GM19328 (cell line): ENCODE measurements around the gene RBM26.
A peak's percentile ranks its signal among the peaks of the same experiment; 100 is the strongest.

Source experiments
- ATAC-seq: cut with Tn5 transposase; IDR thresholded peaks from one replicate; pipeline ENCODE4 v1.9.1; 2021; ENCODE audit warnings: mild to moderate bottlenecking, moderate library complexity; ENCODE audit not compliant: unreplicated experiment

Gene RBM26

DNA sequence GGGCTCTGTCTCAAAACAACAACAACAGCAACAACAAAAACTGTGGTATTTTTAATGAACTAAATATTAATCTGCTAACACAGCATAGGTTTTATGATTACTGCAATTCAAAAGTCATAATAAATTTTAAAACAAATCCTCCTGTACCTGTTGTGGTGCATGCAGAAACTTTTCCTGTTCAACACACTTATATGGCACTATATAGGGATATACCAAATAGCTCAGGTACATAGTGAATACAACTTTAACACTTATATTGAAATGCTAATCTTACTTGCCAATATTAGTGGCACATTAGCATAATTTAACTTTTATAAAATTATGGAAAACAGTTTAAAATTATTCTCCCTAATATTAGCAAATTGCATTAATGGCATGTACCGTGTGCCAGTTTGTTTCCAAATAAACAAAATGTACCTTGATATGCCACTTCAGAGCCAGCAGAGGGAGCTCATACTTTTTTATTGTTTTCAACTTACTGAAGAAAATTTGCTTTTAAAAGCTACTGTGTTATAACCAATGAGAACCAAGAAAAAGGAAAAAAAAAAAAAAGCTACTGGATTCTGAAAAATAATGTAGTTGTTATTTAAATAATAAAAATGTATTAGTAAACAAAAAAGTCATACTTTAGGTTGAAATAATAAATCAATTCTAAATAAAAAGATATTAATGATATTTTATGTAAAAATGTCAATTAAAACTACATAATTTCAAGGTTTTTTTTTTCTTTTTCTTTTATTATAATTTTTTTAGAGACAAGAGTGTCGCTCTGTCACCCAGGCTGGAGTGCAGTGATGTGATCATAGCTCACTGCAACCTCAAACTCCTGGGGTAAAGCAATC, 18.0 kb upstream of the RBM26 start:
- no peak for ATAC-seq

DNA sequence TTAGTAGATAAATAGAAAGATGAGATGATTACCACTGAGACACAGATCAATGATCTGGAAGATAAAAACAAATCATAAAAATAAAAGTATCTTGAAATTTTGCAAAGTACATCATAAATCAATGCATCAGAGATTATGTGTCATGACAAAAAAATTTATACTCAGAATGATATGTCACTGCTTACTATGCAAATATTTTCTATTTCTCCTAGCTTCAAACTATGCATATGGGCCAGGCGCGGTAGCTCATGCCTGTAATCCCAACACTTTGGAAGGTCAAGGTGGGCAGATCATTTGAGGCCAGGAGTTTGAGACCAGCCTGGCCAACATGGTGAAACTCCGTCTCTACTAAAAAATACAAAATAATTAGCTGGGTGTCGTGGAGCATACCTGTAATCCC, 17.3 kb upstream of the RBM26 start:
- ATAC-seq, result no peak

GRCh38 chr13:79419365-79419764, 13.3 kb upstream of the RBM26 start:
- ATAC-seq, result no peak

- no peak for ATAC-seq
Observed at GRCh38 chr13:79417741-79418140, 11.7 kb upstream of the RBM26 start.

- no peak for ATAC-seq
Observed at GRCh38 chr13:79413521-79413920, 7.5 kb upstream of the RBM26 start.

DNA sequence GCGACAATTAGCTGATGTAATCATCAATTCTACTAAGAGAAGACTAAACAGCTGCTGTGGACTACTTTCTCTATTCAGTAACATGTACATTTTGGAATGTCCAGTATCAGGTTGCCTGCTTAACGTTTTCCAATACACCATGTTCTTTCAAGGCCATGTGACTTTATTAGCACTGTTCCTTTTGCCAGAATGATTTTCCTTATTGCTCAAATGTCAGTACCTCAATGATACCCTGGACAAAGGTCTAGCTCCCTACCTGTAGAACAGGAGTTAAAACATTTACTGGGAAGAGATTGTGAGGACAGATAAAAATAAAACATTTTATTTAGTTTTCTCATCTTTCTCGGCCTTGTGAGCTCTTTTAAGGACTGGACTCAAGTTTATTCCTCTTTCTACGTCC, 3.8 kb upstream of the RBM26 start:
- no peak for ATAC-seq

DNA sequence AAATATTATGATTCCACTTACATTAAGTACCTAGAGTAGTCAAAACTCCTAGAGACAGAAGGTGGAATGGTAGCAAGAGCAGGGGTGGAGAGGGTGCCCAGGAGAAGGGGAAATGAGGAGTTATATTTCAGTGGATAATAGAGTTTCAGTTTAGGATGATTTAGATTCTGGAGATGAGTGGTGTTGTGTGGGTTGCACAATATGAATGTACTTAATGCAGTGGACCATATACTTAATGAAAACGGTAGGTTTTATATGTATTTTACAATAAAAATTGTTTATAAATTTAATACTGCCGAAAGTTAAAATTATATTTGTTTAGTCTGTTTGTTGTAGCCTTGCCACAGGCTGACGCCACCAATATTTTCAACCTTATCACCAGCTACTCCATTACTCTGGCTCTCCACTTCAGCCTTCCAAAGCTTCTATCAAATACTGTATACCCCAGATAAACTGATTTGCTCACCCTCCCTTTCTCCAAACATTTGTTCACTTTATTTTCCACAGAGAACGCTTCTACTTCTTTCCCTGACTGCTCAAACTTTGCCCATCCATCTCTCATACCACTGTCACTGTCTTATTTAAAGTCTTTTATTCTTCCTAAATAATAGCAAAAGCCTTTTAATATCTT, 1.4 kb upstream of the RBM26 start:
- no peak for ATAC-seq

GRCh38 chr13:79406597-79406908, 498 bp upstream of the RBM26 start:
- peak; percentile 25 for ATAC-seq

DNA sequence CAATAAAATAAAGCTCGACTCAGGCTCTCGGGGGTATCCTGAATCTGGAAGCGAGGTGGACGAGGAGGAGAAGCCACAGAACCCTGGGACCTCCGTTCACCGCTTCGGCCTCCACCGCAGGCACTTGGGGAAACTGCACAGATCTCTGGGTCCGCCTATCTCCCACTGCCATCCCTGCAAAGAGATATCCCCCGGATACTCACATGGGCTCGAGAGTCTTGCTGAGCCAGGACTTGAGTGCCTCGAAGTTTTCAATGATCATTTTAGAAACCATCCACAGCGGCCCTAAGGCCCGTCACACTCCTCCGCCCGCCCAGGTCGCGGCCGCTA, 589 bp downstream of the RBM26 start:
- ATAC-seq, result peak; percentile 35

DNA sequence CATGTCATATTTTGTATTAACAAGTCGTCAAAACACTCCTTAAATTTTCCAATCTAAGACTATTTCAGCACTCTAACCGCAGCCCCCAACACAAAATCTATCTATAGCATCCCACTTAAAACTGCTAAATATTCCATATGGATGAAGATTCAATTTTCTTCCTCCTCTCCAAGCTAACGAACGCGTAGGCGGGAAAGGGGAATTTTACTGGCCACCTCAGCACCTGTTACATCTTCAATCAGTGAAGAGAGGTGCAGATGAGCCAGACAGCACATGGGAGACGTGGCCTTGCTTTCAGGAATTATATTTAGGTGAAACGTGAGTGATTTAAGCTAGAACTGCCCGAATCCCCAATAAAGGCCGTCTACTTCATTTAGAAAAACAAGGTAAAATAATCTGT, 1.1 kb downstream of the RBM26 start:
- no peak for ATAC-seq

DNA sequence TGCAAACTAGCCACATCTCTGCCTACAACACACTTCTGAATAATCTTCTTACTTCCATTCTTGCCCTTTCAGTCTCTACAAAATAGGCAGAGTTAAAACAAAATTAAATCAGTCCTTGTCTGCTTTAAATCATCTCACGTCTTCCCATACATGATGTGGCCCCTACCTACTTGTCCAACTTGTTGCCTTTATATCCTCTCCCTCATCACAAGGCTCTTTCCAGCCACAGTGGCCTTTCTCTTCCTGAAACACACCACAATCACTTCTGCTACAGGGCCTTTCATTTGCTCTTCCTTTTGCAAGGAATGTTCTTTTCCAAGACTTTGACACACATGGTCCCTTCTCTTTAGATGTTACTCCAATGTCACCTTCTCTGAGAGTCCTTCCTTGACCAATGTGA, 1.7 kb downstream of the RBM26 start:
- no peak for ATAC-seq

DNA sequence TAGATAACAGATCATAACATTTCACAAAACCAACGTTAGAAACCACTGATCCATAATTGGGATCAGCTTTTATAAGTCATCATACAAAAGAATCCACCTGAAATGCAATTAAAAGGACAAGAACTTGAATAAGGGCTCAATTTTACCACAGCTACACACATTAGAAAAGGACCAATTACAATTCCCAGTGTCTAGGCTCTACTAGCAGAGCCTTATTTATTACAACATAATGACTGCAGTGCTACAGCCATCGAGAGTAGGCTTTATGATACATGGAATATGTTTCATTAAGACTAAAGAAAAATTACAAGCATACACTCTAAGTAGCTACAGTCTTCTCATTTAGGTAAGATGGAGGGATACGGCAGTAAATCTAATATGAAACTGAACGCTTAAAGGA, 2.9 kb downstream of the RBM26 start:
- no peak for ATAC-seq

GRCh38 chr13:79402679-79403078, 3.4 kb downstream of the RBM26 start:
- ATAC-seq, result no peak

GRCh38 chr13:79402074-79402635, 3.9 kb downstream of the RBM26 start:
- no peak for ATAC-seq

DNA sequence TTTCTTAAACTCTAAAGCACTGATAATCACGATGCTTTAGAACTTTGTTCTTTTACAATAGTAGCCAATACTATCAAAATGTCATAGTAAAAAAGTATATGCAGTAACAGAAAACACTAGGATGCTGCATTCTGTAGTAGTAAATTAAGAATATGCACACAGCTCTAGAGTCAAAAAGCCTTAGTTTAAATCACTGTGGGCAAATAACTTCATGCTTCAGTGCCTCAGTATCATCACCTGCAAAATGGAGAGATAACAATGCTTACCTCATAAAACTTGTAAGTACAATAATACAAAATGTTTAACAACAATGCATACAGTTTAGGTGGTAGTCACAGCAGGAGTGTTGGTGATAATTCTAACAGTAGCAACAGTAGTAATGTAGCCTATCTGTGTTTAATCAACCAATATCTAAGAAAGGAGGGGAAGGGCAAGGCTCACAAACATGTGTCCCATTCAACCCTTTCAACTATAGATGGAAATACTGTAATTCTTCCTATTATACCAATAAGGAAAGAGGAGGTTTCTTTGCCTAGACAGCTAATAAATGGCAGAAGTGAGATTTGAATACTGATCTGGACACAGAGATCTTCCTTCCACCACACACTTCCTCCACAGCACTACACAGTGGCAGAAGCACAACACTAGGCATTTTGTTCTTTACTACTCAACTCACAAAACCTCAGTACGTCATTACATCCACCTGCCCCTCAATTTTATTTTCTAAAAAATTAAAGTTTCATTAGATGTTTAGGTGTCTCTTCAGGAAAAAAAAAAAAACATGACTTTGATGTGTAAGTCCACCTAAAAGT, 4.6 kb downstream of the RBM26 start:
- ATAC-seq, result peak; percentile 31

GRCh38 chr13:79398915-79399314, 7.1 kb downstream of the RBM26 start:
- ATAC-seq, result no peak

- ATAC-seq, result no peak
Observed at GRCh38 chr13:79398127-79398526, 7.9 kb downstream of the RBM26 start.

GRCh38 chr13:79395881-79396280, 10.2 kb downstream of the RBM26 start:
- no peak for ATAC-seq

DNA sequence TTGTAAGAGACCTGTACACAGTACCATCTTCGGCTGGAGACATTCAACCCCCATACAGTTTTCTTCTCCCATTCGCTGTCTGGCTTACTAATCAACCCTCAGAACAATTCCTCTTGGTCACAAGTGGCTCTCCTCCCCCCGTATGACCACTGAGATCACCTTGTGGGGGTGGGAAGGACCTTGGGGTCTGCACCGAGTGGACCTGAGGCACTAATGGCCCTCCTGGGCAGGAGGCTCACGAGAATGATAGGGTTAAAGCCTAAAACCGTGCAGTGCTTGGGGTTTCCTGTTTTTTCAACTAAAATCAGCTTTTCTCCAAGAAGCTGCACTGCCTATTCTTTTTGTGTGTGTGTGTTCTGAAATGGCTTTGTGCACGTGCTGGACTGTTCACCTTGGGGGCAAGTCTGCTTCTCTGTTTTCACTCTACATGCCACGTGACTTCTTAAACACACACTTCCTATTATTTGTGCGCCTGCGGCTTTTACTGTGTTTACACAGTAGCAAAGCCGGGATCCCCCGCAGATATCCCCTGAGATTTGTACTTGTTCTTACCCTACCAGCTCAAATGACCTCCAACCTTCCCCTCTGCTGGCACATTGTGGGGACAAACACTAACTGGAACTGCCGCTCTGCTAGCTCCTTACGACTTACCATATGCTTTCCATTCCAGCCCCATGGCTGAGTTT, 12.3 kb downstream of the RBM26 start:
- peak; percentile 56 for ATAC-seq

- ATAC-seq, result no peak
Observed at GRCh38 chr13:79392882-79393563, 13.0 kb downstream of the RBM26 start.

DNA sequence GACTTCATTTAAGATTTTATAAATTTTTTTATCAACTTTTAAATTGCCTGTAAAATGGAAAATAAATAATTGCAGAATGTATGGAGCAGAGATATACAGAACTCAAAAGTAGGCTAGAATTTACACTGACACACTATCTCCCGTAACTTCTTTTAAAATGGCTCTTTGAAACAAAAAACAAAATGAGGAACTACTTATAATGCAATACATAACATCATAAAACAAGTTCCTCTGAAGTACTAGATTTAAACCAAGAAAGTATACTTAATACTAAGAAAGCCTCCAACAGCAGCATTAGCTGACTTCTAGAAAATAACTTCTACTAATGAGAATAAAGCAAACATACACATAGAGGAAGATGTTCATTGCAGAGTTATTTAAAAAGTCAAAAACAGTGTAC, 17.0 kb downstream of the RBM26 start:
- no peak for ATAC-seq
